ENCODE results near the gene POLR3C.

DNA sequence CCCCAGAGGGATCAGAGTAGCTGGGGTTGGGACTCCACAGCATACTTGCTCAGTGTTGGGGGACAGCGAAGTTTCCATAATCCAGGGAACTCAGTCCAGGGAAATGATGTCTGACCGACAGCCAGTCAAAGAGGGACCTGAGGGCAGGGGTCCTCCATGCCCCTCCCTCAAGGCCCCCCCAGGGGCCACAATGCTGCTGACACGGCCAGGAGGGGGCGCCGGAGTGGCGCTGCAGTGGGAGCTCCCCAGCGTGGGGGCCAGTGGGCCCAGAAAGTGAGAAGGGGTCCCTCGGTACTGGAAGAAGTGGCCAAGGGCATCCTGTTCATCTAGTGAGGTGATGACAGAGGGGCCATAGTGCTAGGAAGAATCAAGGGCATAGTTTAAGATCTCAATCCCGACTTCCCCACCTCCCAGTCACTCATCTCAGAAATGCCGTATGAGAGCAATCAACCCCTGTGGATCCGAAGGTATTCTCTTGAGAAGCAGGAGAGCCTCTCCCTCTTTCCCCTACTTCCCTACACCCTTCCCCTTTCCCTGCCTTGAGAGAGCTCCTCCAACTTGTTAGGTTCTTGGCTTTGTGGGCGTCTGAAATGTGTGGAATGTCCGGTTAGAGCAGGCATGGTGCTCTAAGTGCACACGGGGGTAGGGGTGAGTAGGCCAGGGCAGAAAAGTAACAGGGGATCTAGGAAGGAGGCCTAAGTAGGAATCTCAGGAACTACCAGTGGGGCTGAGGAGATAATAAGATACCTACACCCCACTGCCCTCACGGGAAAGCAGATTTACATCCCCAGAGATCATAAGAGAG, 25.6 kb downstream of the POLR3C start:
- TF ChIP-seq EZH2phosphoT487 (IDR thresholded peaks at IDR 0.05; ENCODE audit: borderline replicate concordance, low read depth, low read length): no peak
- TF ChIP-seq, protein P1, sequence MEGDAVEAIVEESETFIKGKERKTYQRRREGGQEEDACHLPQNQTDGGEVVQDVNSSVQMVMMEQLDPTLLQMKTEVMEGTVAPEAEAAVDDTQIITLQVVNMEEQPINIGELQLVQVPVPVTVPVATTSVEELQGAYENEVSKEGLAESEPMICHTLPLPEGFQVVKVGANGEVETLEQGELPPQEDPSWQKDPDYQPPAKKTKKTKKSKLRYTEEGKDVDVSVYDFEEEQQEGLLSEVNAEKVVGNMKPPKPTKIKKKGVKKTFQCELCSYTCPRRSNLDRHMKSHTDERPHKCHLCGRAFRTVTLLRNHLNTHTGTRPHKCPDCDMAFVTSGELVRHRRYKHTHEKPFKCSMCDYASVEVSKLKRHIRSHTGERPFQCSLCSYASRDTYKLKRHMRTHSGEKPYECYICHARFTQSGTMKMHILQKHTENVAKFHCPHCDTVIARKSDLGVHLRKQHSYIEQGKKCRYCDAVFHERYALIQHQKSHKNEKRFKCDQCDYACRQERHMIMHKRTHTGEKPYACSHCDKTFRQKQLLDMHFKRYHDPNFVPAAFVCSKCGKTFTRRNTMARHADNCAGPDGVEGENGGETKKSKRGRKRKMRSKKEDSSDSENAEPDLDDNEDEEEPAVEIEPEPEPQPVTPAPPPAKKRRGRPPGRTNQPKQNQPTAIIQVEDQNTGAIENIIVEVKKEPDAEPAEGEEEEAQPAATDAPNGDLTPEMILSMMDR (conservative IDR thresholded peaks at IDR 0.05; ENCODE audit: low read length): peak; percentile 75
